ENCODE results near the gene EIF4E.
"Not testable (repeated sequence)": the region's sequence is repeated elsewhere in the genome, so short reads cannot be mapped to it uniquely, and the experiment has no call there.

EIF4E gene

GRCh38 chr4:98891478-98892337, 37.2 kb downstream of the EIF4E start:
- DNase-seq (ENCODE audit: low spot score), result no peak
- peak overlapping the region; percentile 55; the same call in 1 of the 2 replicates for H3K27ac ChIP-seq
- ChIA-PET POLR2A (ENCODE audit: low non-redundant PET) (no interaction called here), CTCF (interaction anchor here (0.8 kb wide), 1 partner anchor 38 kb away, joined by 5 read pairs; no protein-coding TSS in a partner anchor)
- TF ChIP-seq, protein P1, sequence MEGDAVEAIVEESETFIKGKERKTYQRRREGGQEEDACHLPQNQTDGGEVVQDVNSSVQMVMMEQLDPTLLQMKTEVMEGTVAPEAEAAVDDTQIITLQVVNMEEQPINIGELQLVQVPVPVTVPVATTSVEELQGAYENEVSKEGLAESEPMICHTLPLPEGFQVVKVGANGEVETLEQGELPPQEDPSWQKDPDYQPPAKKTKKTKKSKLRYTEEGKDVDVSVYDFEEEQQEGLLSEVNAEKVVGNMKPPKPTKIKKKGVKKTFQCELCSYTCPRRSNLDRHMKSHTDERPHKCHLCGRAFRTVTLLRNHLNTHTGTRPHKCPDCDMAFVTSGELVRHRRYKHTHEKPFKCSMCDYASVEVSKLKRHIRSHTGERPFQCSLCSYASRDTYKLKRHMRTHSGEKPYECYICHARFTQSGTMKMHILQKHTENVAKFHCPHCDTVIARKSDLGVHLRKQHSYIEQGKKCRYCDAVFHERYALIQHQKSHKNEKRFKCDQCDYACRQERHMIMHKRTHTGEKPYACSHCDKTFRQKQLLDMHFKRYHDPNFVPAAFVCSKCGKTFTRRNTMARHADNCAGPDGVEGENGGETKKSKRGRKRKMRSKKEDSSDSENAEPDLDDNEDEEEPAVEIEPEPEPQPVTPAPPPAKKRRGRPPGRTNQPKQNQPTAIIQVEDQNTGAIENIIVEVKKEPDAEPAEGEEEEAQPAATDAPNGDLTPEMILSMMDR (conservative IDR thresholded peaks at IDR 0.05; ENCODE audit: low read depth), result no peak

DNA sequence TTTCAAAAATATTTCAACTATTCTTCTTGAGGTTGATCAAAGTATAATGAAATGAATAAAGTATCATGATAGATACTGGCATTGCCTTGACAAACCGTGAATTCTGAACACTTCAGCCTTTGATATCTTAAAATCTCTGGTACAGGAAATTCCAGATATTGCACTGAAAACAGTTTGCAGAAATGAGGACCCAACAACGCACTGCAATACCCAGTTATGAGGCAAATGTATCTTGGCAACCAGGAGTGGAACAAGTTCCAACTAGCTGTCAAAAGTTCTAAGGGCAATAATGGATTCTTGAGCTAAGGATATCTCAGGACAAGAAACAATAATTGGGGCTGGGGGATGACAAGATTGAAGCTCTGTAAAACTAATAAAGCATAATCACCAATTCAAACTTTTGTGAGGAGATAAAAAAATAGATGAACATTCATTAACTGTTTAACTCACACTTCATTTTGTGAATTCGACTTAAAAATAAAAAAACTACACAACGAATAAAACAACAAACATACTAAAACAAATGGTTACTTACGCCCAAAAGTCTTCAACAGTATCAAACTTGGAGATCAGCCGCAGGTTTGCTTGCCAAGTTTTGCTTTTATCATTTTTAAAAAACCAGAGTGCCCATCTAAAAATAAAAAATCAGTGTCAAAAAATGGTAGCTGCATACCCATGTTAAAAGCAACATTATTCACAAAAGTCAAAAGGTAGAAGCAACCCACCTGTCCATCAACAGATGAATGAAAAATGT, 38.1 kb downstream of the EIF4E start:
- DNase-seq (ENCODE audit: low spot score), result peak; percentile 21
- TF ChIP-seq, protein P1 (conservative IDR thresholded peaks at IDR 0.05; ENCODE audit: low read depth), result no peak
- no peak overlapping the region for H3K27ac ChIP-seq
- ChIA-PET CTCF (no interaction called here), POLR2A (ENCODE audit: low non-redundant PET) (no interaction called here)

- no peak for DNase-seq (ENCODE audit: low spot score)
- TF ChIP-seq, protein P1 (conservative IDR thresholded peaks at IDR 0.05; ENCODE audit: low read depth), result no peak
- CTCF ChIA-PET, result interaction anchor here (0.5 to 1.1 kb wide), 2 partner anchors 198 to 746 kb away, joined by 3 to 4 read pairs; no protein-coding TSS in a partner anchor
- POLR2A ChIA-PET (ENCODE audit: low non-redundant PET), result interaction anchor here (0.5 kb wide), 1 partner anchor 36 kb away, joined by 4 read pairs; no protein-coding TSS in a partner anchor
- no peak overlapping the region for H3K27ac ChIP-seq
These were observed 41.8 kb downstream of the EIF4E start for GRCh38 chr4:98887145-98887544.

GRCh38 chr4:98886382-98886781, 42.6 kb downstream of the EIF4E start:
- H3K27ac ChIP-seq; CTCF ChIA-PET; POLR2A ChIA-PET (ENCODE audit: low non-redundant PET); DNase-seq (ENCODE audit: low spot score): not testable (repeated sequence)

DNA sequence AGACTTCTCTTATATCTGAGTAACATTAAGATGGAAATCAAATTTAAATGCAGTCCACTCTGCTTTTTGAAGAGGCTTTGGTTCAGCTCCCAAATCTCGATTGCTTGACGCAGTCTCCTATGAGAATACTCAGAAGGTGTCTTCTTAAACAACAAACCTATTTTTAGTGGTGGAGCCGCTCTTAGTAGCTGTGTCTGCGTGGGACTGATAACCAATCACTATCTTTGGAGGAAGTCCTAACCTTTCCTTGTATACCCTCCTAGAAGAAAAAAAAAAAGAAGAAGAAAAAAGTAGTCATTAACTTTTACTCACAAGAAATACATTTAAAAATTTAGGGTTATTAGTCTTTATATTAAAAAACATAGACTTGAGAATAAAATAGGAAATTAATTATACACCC, 48.0 kb downstream of the EIF4E start:
- H3K27ac ChIP-seq; DNase-seq (ENCODE audit: low spot score); POLR2A ChIA-PET (ENCODE audit: low non-redundant PET); CTCF ChIA-PET: not testable (repeated sequence)

DNA sequence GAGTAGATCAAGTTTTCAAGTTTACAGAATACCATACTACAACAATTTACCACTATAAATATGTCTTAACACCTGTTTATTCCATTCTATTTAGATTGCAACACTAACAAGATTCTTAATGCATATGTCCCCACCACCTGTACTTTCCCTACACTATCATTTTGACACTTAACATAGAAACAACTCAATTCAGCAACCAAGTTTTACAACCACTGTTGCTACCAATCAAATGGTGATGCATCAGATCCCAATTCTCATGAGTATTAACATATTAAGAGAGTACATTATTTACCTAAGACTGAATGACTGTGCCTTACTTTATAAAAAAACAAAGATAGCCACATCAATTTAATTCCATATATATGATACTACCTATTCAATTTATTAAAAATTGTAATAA, 49.4 kb downstream of the EIF4E start:
- TF ChIP-seq, protein P1 (conservative IDR thresholded peaks at IDR 0.05; ENCODE audit: low read depth), result no peak
- POLR2A ChIA-PET (ENCODE audit: low non-redundant PET), result no interaction called here
- no peak overlapping the region for H3K27ac ChIP-seq

GRCh38 chr4:98873059-98873458, 55.9 kb downstream of the EIF4E start:
- ChIA-PET POLR2A (ENCODE audit: low non-redundant PET) (no interaction called here), CTCF (no interaction called here)
- TF ChIP-seq, protein P1 (conservative IDR thresholded peaks at IDR 0.05; ENCODE audit: low read depth), result no peak
- DNase-seq (ENCODE audit: low spot score), result no peak
- no peak overlapping the region for H3K27ac ChIP-seq

More for the DNA sequence above, 49.4 kb downstream of the EIF4E start:
- DNase-seq (ENCODE audit: low spot score), result no peak
- CTCF ChIA-PET, result no interaction called here

DNA sequence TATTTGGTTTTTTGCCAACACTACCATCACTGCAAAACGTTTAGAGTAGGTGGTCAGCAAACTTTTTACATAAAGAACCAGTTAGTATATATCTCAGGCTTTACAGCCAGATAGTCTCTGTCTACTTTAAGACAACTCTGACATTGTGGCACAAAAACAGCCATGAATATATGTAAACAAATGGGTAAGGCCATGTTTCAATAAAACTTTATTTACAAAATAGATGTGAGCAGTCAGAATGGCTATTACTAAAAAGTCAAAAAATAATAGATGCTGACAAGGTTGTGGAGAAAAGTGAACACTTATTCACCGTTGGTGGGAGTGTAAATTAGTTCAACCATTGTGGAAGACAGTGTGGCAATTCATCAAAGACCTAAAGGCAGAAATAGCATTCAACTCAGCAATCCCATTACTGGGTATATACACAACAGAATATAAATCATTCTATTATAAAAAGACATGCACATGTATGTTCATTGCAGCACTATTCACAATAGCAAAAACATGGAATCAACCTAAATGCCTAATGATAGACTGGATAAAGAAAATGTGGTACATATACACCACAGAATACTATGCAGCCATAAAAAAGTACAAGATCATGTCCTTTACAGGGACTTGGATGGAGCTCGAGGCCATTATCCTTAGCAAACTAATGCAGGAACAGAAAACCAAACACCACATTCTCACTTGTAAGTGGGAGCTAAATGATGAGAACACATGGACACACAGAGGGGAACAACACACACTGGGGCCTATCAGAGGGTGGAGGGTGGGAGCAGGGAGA, 56.6 kb downstream of the EIF4E start:
- POLR2A ChIA-PET (ENCODE audit: low non-redundant PET); DNase-seq (ENCODE audit: low spot score); CTCF ChIA-PET; H3K27ac ChIP-seq: not testable (repeated sequence)
